SK-N-SH treated with all-trans-retinoic acid at 6 μM for 48 hours (cell line): ENCODE measurements around the gene NRXN2.

Source experiments
- CSDC2 ChIP-seq: fragments of 250-450 bp; sonication (Bioruptor Pico); IDR thresholded peaks from 2 replicates; pipeline ENCODE4 v1.5.0; 2020; ENCODE audit warnings: mild to moderate bottlenecking, moderate library complexity
- GLIS3 ChIP-seq: fragments of 250-450 bp; sonication (Bioruptor Pico); IDR thresholded peaks from 2 replicates; pipeline ENCODE4 v1.5.0; 2020; ENCODE audit warnings: mild to moderate bottlenecking, moderate library complexity
- OSR1 ChIP-seq: fragments of 250-450 bp; sonication (Bioruptor Pico); IDR thresholded peaks from 2 replicates; pipeline ENCODE4 v1.8.0; 2022; ENCODE audit warnings: moderate library complexity, mild to moderate bottlenecking, inconsistent platforms
- PPARA ChIP-seq: fragments of 250-450 bp; sonication (Bioruptor Pico); IDR thresholded peaks from 2 replicates; pipeline ENCODE4 v1.5.0; 2020; ENCODE audit warnings: mild to moderate bottlenecking, borderline replicate concordance
- RARB ChIP-seq: fragments of 250-450 bp; sonication (Bioruptor Pico); IDR thresholded peaks from 2 replicates; pipeline ENCODE4 v1.8.0; 2021; ENCODE audit warnings: mild to moderate bottlenecking, moderate library complexity
- SNAI2 ChIP-seq: fragments of 250-450 bp; sonication (Bioruptor Pico); IDR thresholded peaks from 2 replicates; pipeline ENCODE4 v1.5.0; 2020; ENCODE audit warnings: mild to moderate bottlenecking, moderate library complexity
- TCF4 ChIP-seq: fragments of 250-450 bp; sonication (Bioruptor Pico); IDR thresholded peaks from 2 replicates; pipeline ENCODE4 v1.8.0; 2021; ENCODE audit warnings: mild to moderate bottlenecking, moderate library complexity, borderline replicate concordance
- TOX ChIP-seq: fragments of 250-450 bp; sonication (Bioruptor Pico); IDR thresholded peaks from 2 replicates; pipeline ENCODE4 v1.8.0; 2021; ENCODE audit warnings: mild to moderate bottlenecking, moderate library complexity, borderline replicate concordance
- ZFP30 ChIP-seq: fragments of 450-650 bp; formaldehyde crosslinking; IDR thresholded peaks from 2 replicates; pipeline ENCODE4 v1.5.0; 2022; ENCODE audit warnings: mild to moderate bottlenecking, moderate library complexity
- ZNF8 ChIP-seq: fragments of 450-650 bp; formaldehyde crosslinking; IDR thresholded peaks from 2 replicates; pipeline ENCODE4 v1.5.0; 2020; ENCODE audit warnings: mild to moderate bottlenecking, moderate library complexity
- TF ChIP-seq, protein P1 (sequence below): fragments of 250-450 bp; sonication (Bioruptor Pico); IDR thresholded peaks from 2 replicates; pipeline ENCODE4 v1.5.1; 2021; ENCODE audit warnings: mild to moderate bottlenecking, moderate library complexity
- TF ChIP-seq, protein P2 (sequence below): fragments of 250-450 bp; sonication (Bioruptor Pico); IDR thresholded peaks from 2 replicates; pipeline ENCODE4 v1.5.1; 2020; ENCODE audit warnings: low read depth, mild to moderate bottlenecking, moderate library complexity
- TF ChIP-seq, protein P3 (sequence below): fragments of 250-450 bp; sonication (Bioruptor Pico); IDR thresholded peaks from 2 replicates; pipeline ENCODE4 v1.5.0; 2020; ENCODE audit warnings: mild to moderate bottlenecking, moderate library complexity

DNA sequence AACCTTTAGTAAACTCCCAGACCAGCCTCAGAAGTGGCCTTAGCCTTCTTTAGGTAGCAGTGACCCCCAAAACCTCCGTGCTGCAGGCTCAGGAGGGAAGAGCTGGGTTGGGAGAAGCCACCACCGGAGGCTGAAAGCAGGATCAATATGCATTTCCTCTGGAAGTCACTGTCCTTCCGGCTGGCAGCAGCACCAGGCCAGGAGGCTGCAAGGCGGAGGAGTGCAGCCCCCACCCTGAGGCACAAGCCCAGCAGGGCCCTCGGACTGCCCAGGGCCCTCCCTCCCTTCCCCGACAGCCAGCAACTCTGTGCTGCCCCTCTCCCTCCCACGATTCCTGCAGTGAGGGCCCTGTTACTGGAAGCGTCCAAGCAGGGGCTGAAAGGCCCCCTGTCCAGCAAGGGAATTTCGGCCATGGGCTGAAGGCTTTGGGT lies 3.2 kb upstream of the NRXN2 start:
- TF ChIP-seq ZNF8 (CRISPR knock-in tag) (no peak), TCF4 (no peak), SNAI2 (no peak), TOX (no peak), CSDC2 (no peak), GLIS3 (CRISPR knock-in tag) (no peak), ZFP30 (CRISPR knock-in tag) (no peak), RARB (no peak), PPARA (CRISPR knock-in tag) (no peak), OSR1 (CRISPR knock-in tag) (no peak)
- TF ChIP-seq, protein P1, sequence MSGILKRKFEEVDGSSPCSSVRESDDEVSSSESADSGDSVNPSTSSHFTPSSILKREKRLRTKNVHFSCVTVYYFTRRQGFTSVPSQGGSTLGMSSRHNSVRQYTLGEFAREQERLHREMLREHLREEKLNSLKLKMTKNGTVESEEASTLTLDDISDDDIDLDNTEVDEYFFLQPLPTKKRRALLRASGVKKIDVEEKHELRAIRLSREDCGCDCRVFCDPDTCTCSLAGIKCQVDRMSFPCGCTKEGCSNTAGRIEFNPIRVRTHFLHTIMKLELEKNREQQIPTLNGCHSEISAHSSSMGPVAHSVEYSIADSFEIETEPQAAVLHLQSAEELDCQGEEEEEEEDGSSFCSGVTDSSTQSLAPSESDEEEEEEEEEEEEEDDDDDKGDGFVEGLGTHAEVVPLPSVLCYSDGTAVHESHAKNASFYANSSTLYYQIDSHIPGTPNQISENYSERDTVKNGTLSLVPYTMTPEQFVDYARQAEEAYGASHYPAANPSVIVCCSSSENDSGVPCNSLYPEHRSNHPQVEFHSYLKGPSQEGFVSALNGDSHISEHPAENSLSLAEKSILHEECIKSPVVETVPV, result no peak
- TF ChIP-seq, protein P2, sequence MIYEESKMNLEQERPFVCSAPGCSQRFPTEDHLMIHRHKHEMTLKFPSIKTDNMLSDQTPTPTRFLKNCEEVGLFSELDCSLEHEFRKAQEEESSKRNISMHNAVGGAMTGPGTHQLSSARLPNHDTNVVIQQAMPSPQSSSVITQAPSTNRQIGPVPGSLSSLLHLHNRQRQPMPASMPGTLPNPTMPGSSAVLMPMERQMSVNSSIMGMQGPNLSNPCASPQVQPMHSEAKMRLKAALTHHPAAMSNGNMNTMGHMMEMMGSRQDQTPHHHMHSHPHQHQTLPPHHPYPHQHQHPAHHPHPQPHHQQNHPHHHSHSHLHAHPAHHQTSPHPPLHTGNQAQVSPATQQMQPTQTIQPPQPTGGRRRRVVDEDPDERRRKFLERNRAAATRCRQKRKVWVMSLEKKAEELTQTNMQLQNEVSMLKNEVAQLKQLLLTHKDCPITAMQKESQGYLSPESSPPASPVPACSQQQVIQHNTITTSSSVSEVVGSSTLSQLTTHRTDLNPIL (CRISPR knock-in tag), result no peak
- TF ChIP-seq, protein P3, sequence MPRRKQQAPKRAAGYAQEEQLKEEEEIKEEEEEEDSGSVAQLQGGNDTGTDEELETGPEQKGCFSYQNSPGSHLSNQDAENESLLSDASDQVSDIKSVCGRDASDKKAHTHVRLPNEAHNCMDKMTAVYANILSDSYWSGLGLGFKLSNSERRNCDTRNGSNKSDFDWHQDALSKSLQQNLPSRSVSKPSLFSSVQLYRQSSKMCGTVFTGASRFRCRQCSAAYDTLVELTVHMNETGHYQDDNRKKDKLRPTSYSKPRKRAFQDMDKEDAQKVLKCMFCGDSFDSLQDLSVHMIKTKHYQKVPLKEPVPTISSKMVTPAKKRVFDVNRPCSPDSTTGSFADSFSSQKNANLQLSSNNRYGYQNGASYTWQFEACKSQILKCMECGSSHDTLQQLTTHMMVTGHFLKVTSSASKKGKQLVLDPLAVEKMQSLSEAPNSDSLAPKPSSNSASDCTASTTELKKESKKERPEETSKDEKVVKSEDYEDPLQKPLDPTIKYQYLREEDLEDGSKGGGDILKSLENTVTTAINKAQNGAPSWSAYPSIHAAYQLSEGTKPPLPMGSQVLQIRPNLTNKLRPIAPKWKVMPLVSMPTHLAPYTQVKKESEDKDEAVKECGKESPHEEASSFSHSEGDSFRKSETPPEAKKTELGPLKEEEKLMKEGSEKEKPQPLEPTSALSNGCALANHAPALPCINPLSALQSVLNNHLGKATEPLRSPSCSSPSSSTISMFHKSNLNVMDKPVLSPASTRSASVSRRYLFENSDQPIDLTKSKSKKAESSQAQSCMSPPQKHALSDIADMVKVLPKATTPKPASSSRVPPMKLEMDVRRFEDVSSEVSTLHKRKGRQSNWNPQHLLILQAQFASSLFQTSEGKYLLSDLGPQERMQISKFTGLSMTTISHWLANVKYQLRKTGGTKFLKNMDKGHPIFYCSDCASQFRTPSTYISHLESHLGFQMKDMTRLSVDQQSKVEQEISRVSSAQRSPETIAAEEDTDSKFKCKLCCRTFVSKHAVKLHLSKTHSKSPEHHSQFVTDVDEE (CRISPR knock-in tag), result no peak
